ENCODE results near the gene CDH12.

The CDH12 gene

GRCh38 chr5:22736443-22737003 is 116.6 kb downstream of the CDH12 start:
- TF ChIP-seq TAF1 (IDR thresholded peaks at IDR 0.05; ENCODE audit: borderline replicate concordance, insufficient read depth, low read length) = no peak
- no peak for TF ChIP-seq FOXP2 (optimal IDR thresholded peaks at IDR 0.05; ENCODE audit: borderline replicate concordance, extremely low read depth, extremely low read length, insufficient read depth)
- no peak for TF ChIP-seq REST (IDR thresholded peaks at IDR 0.05; ENCODE audit: insufficient read depth in 1 of 2, low read depth in 2 of 2, low read length in 2 of 2)
- TF ChIP-seq SIN3A (IDR thresholded peaks at IDR 0.05; ENCODE audit: borderline replicate concordance, insufficient read depth, low read length) = no peak
- TF ChIP-seq POLR2AphosphoS5 (IDR thresholded peaks at IDR 0.05; ENCODE audit: low read depth, low read length) = no peak

GRCh38 chr5:22734907-22735306 is 118.2 kb downstream of the CDH12 start:
- TF ChIP-seq POLR2AphosphoS5 (IDR thresholded peaks at IDR 0.05; ENCODE audit: low read depth, low read length) (no peak), FOXP2 (optimal IDR thresholded peaks at IDR 0.05; ENCODE audit: borderline replicate concordance, extremely low read depth, extremely low read length, insufficient read depth) (no peak), TAF1 (IDR thresholded peaks at IDR 0.05; ENCODE audit: borderline replicate concordance, insufficient read depth, low read length) (no peak), REST (IDR thresholded peaks at IDR 0.05; ENCODE audit: insufficient read depth in 1 of 2, low read depth in 2 of 2, low read length in 2 of 2) (no peak), SIN3A (IDR thresholded peaks at IDR 0.05; ENCODE audit: borderline replicate concordance, insufficient read depth, low read length) (no peak)

GRCh38 chr5:22728610-22729009 is 124.5 kb downstream of the CDH12 start:
- TF ChIP-seq FOXP2 (optimal IDR thresholded peaks at IDR 0.05; ENCODE audit: borderline replicate concordance, extremely low read depth, extremely low read length, insufficient read depth) = no peak
- no peak for TF ChIP-seq POLR2AphosphoS5 (IDR thresholded peaks at IDR 0.05; ENCODE audit: low read depth, low read length)
- no peak for TF ChIP-seq REST (IDR thresholded peaks at IDR 0.05; ENCODE audit: insufficient read depth in 1 of 2, low read depth in 2 of 2, low read length in 2 of 2)
- TF ChIP-seq TAF1 (IDR thresholded peaks at IDR 0.05; ENCODE audit: borderline replicate concordance, insufficient read depth, low read length) = no peak
- no peak for TF ChIP-seq SIN3A (IDR thresholded peaks at IDR 0.05; ENCODE audit: borderline replicate concordance, insufficient read depth, low read length)

- TF ChIP-seq TAF1 (IDR thresholded peaks at IDR 0.05; ENCODE audit: borderline replicate concordance, insufficient read depth, low read length) (no peak), REST (IDR thresholded peaks at IDR 0.05; ENCODE audit: insufficient read depth in 1 of 2, low read depth in 2 of 2, low read length in 2 of 2) (no peak), FOXP2 (optimal IDR thresholded peaks at IDR 0.05; ENCODE audit: borderline replicate concordance, extremely low read depth, extremely low read length, insufficient read depth) (no peak), POLR2AphosphoS5 (IDR thresholded peaks at IDR 0.05; ENCODE audit: low read depth, low read length) (no peak)
Measured at GRCh38 chr5:22722491-22722890, 130.7 kb downstream of the CDH12 start.

- no peak for TF ChIP-seq FOXP2 (optimal IDR thresholded peaks at IDR 0.05; ENCODE audit: borderline replicate concordance, extremely low read depth, extremely low read length, insufficient read depth)
- no peak for TF ChIP-seq POLR2AphosphoS5 (IDR thresholded peaks at IDR 0.05; ENCODE audit: low read depth, low read length)
- TF ChIP-seq SIN3A (IDR thresholded peaks at IDR 0.05; ENCODE audit: borderline replicate concordance, insufficient read depth, low read length) = no peak
- no peak for TF ChIP-seq TAF1 (IDR thresholded peaks at IDR 0.05; ENCODE audit: borderline replicate concordance, insufficient read depth, low read length)
- no peak for TF ChIP-seq REST (IDR thresholded peaks at IDR 0.05; ENCODE audit: insufficient read depth in 1 of 2, low read depth in 2 of 2, low read length in 2 of 2)
Measured at GRCh38 chr5:22722056-22722455, 131.1 kb downstream of the CDH12 start.

Data from PFSK-1 (cell line).